H1 (cell line): Measurements from ENCODE around the gene MAGI2. TPM values are rescaled to one million over a fixed set of nuclear protein-coding genes. Genes with fewer than 3 reads are reported as not detected.

ENCODE experiments used
- CHD7 ChIP-seq: fragments of 300-600 bp; sonication (generic); IDR thresholded peaks from 2 replicates; pipeline ENCODE4 v1.7.1; 2012; ENCODE audit warnings: low read length, moderate library complexity, mild to moderate bottlenecking, inconsistent platforms; ENCODE audit not compliant: insufficient replicate concordance
- KDM1A ChIP-seq: fragments of 200-600, 300-600 bp; sonication (generic); IDR thresholded peaks from 2 replicates; pipeline ENCODE4 v1.7.1; 2016; ENCODE audit warnings: mild to moderate bottlenecking, low read length, borderline replicate concordance
- KDM4A ChIP-seq: IDR thresholded peaks from one replicate; pipeline ENCODE4 v1.7.1; 2012; ENCODE audit warnings: low read depth, mild to moderate bottlenecking, moderate library complexity, low read length, inconsistent platforms; ENCODE audit not compliant: severe bottlenecking
- RNF2 ChIP-seq: fragments of 200-900, 300-1000 bp; sonication (generic); IDR thresholded peaks from 2 replicates; pipeline ENCODE4 v1.7.1; 2016; ENCODE audit warnings: borderline replicate concordance, low read depth, mild to moderate bottlenecking, antibody characterized with exemption, low read length; ENCODE audit not compliant: poor library complexity, severe bottlenecking; ENCODE audit errors: missing control alignments
- SIN3A ChIP-seq, 2 experiments: IDR thresholded peaks in 1 of 2; conservative IDR thresholded peaks in 1 of 2; 2 replicates each; pipeline ENCODE4 v1.6.1; 2011 to 2012; ENCODE audit warnings: low read length in 2 of 2, improper control_type of control experiment in 1 of 2, low read depth in 1 of 2, mild to moderate bottlenecking in 1 of 2
- SRF ChIP-seq: IDR thresholded peaks from 2 replicates; pipeline ENCODE4 v1.6.1; 2011; ENCODE audit warnings: mild to moderate bottlenecking, low read depth, low read length, moderate library complexity
- TAF1 ChIP-seq: IDR thresholded peaks from 2 replicates; pipeline ENCODE4 v1.6.1; 2011; ENCODE audit warnings: mild to moderate bottlenecking, low read depth, low read length
- polyA plus RNA-seq, 7 experiments: library from polyadenylated mRNA; depleted of rRNA in 3 of 7; stranded (reverse) in 5 of 7; unstranded in 2 of 7; fragments of >200 nt in 5 of 7; fragments of 200-250 nt in 2 of 7; gene quantifications; 1 replicate in 5 of 7; 2 replicates in 1 of 7; 4 replicates in 1 of 7; pipeline versions ENCODE4 v1.2.1 to v1.2.3, GENCODE V29; 2011 to 2013; ENCODE audit warnings: missing spikeins in 2 of 7, mixed read lengths in 2 of 7
- total RNA-seq: library from RNA; stranded (reverse); fragmentation: NEBNext Ultra II Directional; extraction: Animal tissue kit (Norgen Biotek cat#: 25700); gene quantifications from 2 replicates; pipeline ENCODE4 v1.2.1, GENCODE V29; 2021

The MAGI2 gene
- total and polyA plus RNA-seq, 2 of the 8 experiments (the other 6 are each of a cell fraction or from before 2014, with no cell fraction given): 6.0 to 27.3 TPM

DNA sequence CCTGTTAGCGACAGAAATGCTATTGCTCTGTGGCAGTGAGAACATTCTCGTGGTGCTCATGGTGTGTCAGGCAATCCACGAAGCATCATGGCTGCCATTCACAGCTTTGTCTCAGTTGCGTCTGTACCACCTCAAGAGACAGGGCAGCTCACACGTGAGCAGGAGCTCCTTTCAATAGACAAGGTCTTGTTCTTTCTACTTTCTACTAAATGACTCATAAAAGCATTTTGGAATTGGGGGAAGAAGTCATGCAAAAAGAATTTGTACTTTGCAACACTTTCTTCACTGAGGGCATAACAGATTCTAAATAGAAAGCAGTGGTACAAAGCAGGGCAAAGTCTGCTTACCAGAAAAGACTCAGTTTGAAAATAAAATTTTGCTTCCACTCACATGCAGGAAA is 1016.3 kb downstream of the MAGI2 start (continued):
- TF ChIP-seq CHD7: no peak
- TF ChIP-seq TAF1: no peak
- no peak for TF ChIP-seq RNF2
- TF ChIP-seq KDM4A: no peak
- no peak for TF ChIP-seq KDM1A
- TF ChIP-seq SRF: no peak
- no peak for TF ChIP-seq SIN3A (conservative IDR thresholded peaks at IDR 0.05 in 1 of 2, IDR thresholded peaks at IDR 0.05 in 1 of 2; ENCODE audit: low read depth in 1 of 2, low read length in 2 of 2)
